Measurements from ENCODE around the gene DNAH9. TPM values are rescaled to one million over a fixed set of nuclear protein-coding genes. Genes with fewer than 3 reads are reported as not detected.
A peak's percentile ranks its signal among the peaks of the same experiment; 100 is the strongest.

Gene DNAH9
- total RNA-seq, 1 donor from 2014 or later, result not detected

GRCh38 chr17:11836508-11836907 is 238.2 kb downstream of the DNAH9 start:
- TF ChIP-seq CTCF (conservative IDR thresholded peaks at IDR 0.05; ENCODE audit: low read depth, low read length), result no peak
- DNase-seq (ENCODE audit: low read depth), result no peak
- no peak overlapping the region for H3K4me3 ChIP-seq (ENCODE audit: low read depth, low read length)

GRCh38 chr17:11840052-11840451 is 241.8 kb downstream of the DNAH9 start:
- H3K4me3 ChIP-seq (ENCODE audit: low read depth, low read length), result no peak overlapping the region
- no peak for DNase-seq (ENCODE audit: low read depth)
- no peak for TF ChIP-seq CTCF (conservative IDR thresholded peaks at IDR 0.05; ENCODE audit: low read depth, low read length)

GRCh38 chr17:11840831-11841230 is 242.6 kb downstream of the DNAH9 start:
- no peak for TF ChIP-seq CTCF (conservative IDR thresholded peaks at IDR 0.05; ENCODE audit: low read depth, low read length)
- H3K4me3 ChIP-seq (ENCODE audit: low read depth, low read length), result no peak overlapping the region
- no peak for DNase-seq (ENCODE audit: low read depth)

GRCh38 chr17:11848330-11848729 is 250.1 kb downstream of the DNAH9 start:
- TF ChIP-seq CTCF (conservative IDR thresholded peaks at IDR 0.05; ENCODE audit: low read depth, low read length), result no peak
- no peak overlapping the region for H3K4me3 ChIP-seq (ENCODE audit: low read depth, low read length)
- DNase-seq (ENCODE audit: low read depth), result no peak

GRCh38 chr17:11852231-11852630 is 254.0 kb downstream of the DNAH9 start:
- no peak for TF ChIP-seq CTCF (conservative IDR thresholded peaks at IDR 0.05; ENCODE audit: low read depth, low read length)

GRCh38 chr17:11852912-11853311 is 254.6 kb downstream of the DNAH9 start:
- no peak overlapping the region for H3K4me3 ChIP-seq (ENCODE audit: low read depth, low read length)
- DNase-seq (ENCODE audit: low read depth), result no peak
- TF ChIP-seq CTCF (conservative IDR thresholded peaks at IDR 0.05; ENCODE audit: low read depth, low read length), result no peak

More at GRCh38 chr17:11852231-11852630, 254.0 kb downstream of the DNAH9 start:
- DNase-seq (ENCODE audit: low read depth), result no peak
- H3K4me3 ChIP-seq (ENCODE audit: low read depth, low read length), result no peak overlapping the region

GRCh38 chr17:11853321-11854151 is 255.3 kb downstream of the DNAH9 start:
- DNase-seq (ENCODE audit: low read depth), result peak; percentile 39
- peak overlapping the region; percentile 19 for H3K4me3 ChIP-seq (ENCODE audit: low read depth, low read length)
- TF ChIP-seq CTCF (conservative IDR thresholded peaks at IDR 0.05; ENCODE audit: low read depth, low read length), result no peak
